Measurements from ENCODE around the gene BBS9.

Gene BBS9

DNA sequence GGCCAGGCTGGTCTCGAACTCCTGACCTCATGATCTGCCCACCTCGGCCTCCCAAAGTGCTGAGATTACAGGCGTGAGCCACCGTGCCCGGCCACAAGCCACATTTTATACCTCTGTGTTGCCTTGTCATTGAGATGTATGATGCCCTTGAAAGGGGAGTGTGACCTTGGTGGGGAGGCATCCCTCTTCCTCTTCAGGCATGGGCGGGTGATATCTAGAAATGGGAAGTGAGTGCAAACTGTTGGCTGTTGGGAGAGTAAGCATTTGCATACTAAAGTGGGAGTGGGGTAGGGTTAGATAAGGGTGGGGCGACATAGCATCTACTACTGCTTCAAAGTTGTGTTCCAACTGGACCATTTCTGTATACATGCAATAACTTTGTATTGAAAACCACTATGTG is 40.2 kb upstream of the BBS9 start:
- TF ChIP-seq FOXP2 (optimal IDR thresholded peaks at IDR 0.05; ENCODE audit: borderline replicate concordance, extremely low read depth, extremely low read length, insufficient read depth) = no peak
- TF ChIP-seq POLR2AphosphoS5 (IDR thresholded peaks at IDR 0.05; ENCODE audit: low read depth, low read length) = no peak
- no peak for TF ChIP-seq SIN3A (IDR thresholded peaks at IDR 0.05; ENCODE audit: borderline replicate concordance, insufficient read depth, low read length)
- TF ChIP-seq, protein P1, sequence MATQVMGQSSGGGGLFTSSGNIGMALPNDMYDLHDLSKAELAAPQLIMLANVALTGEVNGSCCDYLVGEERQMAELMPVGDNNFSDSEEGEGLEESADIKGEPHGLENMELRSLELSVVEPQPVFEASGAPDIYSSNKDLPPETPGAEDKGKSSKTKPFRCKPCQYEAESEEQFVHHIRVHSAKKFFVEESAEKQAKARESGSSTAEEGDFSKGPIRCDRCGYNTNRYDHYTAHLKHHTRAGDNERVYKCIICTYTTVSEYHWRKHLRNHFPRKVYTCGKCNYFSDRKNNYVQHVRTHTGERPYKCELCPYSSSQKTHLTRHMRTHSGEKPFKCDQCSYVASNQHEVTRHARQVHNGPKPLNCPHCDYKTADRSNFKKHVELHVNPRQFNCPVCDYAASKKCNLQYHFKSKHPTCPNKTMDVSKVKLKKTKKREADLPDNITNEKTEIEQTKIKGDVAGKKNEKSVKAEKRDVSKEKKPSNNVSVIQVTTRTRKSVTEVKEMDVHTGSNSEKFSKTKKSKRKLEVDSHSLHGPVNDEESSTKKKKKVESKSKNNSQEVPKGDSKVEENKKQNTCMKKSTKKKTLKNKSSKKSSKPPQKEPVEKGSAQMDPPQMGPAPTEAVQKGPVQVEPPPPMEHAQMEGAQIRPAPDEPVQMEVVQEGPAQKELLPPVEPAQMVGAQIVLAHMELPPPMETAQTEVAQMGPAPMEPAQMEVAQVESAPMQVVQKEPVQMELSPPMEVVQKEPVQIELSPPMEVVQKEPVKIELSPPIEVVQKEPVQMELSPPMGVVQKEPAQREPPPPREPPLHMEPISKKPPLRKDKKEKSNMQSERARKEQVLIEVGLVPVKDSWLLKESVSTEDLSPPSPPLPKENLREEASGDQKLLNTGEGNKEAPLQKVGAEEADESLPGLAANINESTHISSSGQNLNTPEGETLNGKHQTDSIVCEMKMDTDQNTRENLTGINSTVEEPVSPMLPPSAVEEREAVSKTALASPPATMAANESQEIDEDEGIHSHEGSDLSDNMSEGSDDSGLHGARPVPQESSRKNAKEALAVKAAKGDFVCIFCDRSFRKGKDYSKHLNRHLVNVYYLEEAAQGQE (IDR thresholded peaks at IDR 0.05; ENCODE audit: insufficient read depth in 1 of 2, low read depth in 2 of 2, low read length in 2 of 2) = no peak
- TF ChIP-seq TAF1 (IDR thresholded peaks at IDR 0.05; ENCODE audit: borderline replicate concordance, insufficient read depth, low read length) = no peak

DNA sequence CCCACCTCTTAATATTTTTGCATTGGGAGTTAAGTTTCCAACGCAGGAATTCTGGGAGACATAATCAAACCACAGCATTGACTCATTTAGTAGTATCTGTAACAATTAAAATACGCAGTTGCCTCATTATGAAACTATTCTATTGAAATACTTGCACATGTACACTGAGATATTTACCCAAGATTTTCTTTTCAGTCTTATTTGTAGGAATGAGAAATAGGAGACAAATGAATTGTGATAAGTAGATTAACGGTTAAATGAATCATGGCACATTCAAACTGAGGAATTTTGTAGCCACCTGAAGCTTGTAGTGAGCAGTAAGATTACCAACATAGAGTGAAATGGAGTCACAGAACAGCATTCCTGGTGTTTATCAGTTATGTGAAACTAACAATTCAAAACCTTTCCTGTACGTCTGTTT is 38.2 kb upstream of the BBS9 start:
- no peak for TF ChIP-seq POLR2AphosphoS5 (IDR thresholded peaks at IDR 0.05; ENCODE audit: low read depth, low read length)
- TF ChIP-seq TAF1 (IDR thresholded peaks at IDR 0.05; ENCODE audit: borderline replicate concordance, insufficient read depth, low read length) = no peak
- no peak for TF ChIP-seq FOXP2 (optimal IDR thresholded peaks at IDR 0.05; ENCODE audit: borderline replicate concordance, extremely low read depth, extremely low read length, insufficient read depth)
- TF ChIP-seq, protein P1 (IDR thresholded peaks at IDR 0.05; ENCODE audit: insufficient read depth in 1 of 2, low read depth in 2 of 2, low read length in 2 of 2) = no peak
- TF ChIP-seq SIN3A (IDR thresholded peaks at IDR 0.05; ENCODE audit: borderline replicate concordance, insufficient read depth, low read length) = no peak

DNA sequence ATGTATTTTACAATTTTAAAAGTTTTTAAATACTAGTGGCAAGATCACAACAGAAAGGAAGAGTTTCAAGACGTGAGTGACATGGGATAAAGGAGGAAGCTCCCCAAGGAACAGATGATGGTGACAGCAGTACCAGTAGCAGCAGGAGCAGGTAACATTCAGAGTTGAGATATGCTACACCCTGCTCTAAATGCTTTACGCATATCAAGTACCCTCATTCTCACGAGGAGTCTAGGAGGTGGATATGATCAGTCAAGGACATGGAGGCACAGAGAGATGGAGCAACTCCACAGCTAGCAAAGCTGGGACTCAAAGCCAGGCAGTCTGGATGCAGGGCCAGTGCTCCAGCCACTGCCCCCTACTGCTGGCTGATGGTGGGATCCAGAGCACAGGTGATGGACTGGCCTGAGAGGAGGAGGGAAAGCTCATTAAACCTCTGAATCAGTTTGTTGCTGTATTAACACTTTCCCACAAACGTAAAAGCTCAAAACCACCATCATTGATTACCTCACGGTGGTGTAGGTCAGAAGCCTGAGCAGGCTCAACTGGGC is 37.6 kb upstream of the BBS9 start:
- TF ChIP-seq, protein P1 (IDR thresholded peaks at IDR 0.05; ENCODE audit: insufficient read depth in 1 of 2, low read depth in 2 of 2, low read length in 2 of 2) = no peak
- TF ChIP-seq POLR2AphosphoS5 (IDR thresholded peaks at IDR 0.05; ENCODE audit: low read depth, low read length) (no peak), TAF1 (IDR thresholded peaks at IDR 0.05; ENCODE audit: borderline replicate concordance, insufficient read depth, low read length) (no peak)

DNA sequence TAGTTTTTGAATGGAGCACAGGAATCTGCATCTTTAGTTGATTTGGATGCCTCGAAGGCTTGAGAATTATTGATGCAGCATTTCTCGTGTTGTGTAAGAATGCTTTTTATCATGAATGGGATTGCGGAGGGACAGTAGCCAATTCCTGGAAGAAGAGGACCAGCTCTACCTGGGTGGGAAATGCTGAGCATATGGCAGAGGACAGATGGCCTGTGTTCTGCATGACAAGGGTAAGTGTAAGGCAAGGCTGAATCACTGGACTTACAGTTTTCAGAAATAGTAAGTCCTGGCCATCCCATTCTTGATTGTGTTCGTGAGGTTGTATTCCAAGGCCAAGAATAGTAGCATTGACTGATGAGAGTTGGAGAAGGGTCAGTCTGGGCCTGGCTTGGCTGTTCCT is 36.1 kb upstream of the BBS9 start:
- TF ChIP-seq FOXP2 (optimal IDR thresholded peaks at IDR 0.05; ENCODE audit: borderline replicate concordance, extremely low read depth, extremely low read length, insufficient read depth) (no peak), TAF1 (IDR thresholded peaks at IDR 0.05; ENCODE audit: borderline replicate concordance, insufficient read depth, low read length) (no peak), POLR2AphosphoS5 (IDR thresholded peaks at IDR 0.05; ENCODE audit: low read depth, low read length) (0 out of 2 replicates have a peak, but pooled peaks have one; percentile 14)

DNA sequence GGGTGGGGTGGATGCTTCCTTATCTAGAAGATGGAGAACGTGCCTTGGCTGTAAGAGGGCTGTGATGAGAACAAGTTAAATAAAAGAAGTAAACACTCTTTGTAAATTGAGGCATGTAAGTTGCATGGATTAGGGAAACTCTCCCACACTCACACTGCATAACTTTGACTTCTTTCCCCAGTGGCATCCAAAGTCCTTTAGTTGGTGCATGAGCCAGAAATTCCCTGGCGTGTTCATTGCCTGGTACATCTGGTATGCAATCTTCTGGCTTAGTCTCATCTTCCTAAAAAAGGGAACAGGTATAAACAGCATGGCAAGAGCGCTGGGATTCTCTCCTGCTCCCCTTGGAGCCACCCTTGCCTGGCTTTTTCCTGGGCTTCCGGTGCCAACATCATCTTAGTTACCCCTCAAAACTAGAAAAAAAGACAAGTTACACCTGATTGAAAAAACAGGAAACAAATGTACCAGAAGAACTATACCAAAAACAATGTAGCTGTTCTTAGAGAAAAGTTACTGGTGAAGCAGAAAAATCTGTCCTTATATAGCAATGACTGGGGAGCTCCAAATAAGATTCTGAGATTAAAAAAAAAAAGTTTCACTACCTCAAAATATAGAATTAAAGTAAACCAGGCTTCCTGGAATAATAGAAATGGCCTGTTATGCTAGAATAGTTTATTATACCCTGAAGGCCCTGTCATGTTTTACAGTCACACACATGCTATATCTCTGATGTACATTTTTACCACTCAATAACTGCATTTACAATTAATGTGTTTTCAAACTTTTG is 30.0 kb upstream of the BBS9 start:
- TF ChIP-seq SIN3A (IDR thresholded peaks at IDR 0.05; ENCODE audit: borderline replicate concordance, insufficient read depth, low read length) (no peak), FOXP2 (optimal IDR thresholded peaks at IDR 0.05; ENCODE audit: borderline replicate concordance, extremely low read depth, extremely low read length, insufficient read depth) (no peak), POLR2AphosphoS5 (IDR thresholded peaks at IDR 0.05; ENCODE audit: low read depth, low read length) (no peak), TAF1 (IDR thresholded peaks at IDR 0.05; ENCODE audit: borderline replicate concordance, insufficient read depth, low read length) (no peak)
- TF ChIP-seq, protein P1 (IDR thresholded peaks at IDR 0.05; ENCODE audit: insufficient read depth in 1 of 2, low read depth in 2 of 2, low read length in 2 of 2) = no peak
